OCI-LY1 (cell line): ENCODE measurements around the gene AADAC.
"Not testable (repeated sequence)": the region's sequence is repeated elsewhere in the genome, so short reads cannot be mapped to it uniquely, and the experiment has no call there.

Source experiments
- H2AFZ ChIP-seq: fragments of 200-600 bp; sonication (generic), shearing (Covaris generic); 2 replicates; pipeline ENCODE4 v1.6.0; 2014; ENCODE audit warnings: antibody characterized with exemption, mild to moderate bottlenecking, low read length
- H3F3A ChIP-seq: fragments of 200-600 bp; sonication (generic), shearing (Covaris generic); 2 replicates; pipeline ENCODE4 v1.6.0; 2014; ENCODE audit warnings: mild to moderate bottlenecking, antibody characterized with exemption, low read length, moderate library complexity; ENCODE audit not compliant: insufficient read depth
- H3K27ac ChIP-seq: fragments of 200-600 bp; sonication (generic); 2 replicates; pipeline ENCODE4 v1.5.1; 2014; ENCODE audit warnings: low read length, mixed run types, mild to moderate bottlenecking, low read depth; ENCODE audit not compliant: poor library complexity, severe bottlenecking
- H3K27me3 ChIP-seq: fragments of 200-600 bp; sonication (generic); 2 replicates; pipeline ENCODE4 v1.6.0; 2014; ENCODE audit warnings: antibody characterized with exemption, mild to moderate bottlenecking, low read length, moderate library complexity; ENCODE audit not compliant: insufficient read depth
- H3K36me3 ChIP-seq: fragments of 200-600 bp; sonication (generic); 2 replicates; pipeline ENCODE4 v1.6.1; 2014; ENCODE audit warnings: mild to moderate bottlenecking, antibody characterized with exemption, low read length, moderate library complexity, mixed read lengths; ENCODE audit not compliant: insufficient read depth
- H3K4me1 ChIP-seq: fragments of 200-600 bp; sonication (generic); 2 replicates; pipeline ENCODE4 v1.5.1; 2014; ENCODE audit warnings: mild to moderate bottlenecking, low read length, moderate library complexity; ENCODE audit not compliant: insufficient read depth, severe bottlenecking
- H3K4me2 ChIP-seq: fragments of 200-600 bp; sonication (generic), shearing (Covaris generic); 2 replicates; pipeline ENCODE4 v1.6.1; 2014; ENCODE audit warnings: low read length
- H3K4me3 ChIP-seq: fragments of 200-600 bp; sonication (generic); 2 replicates; pipeline ENCODE4 v1.5.1; 2014; ENCODE audit warnings: low read length, low read depth, mild to moderate bottlenecking, mixed read lengths; ENCODE audit not compliant: poor library complexity, severe bottlenecking
- H3K79me2 ChIP-seq: fragments of 200-600 bp; shearing (Covaris generic); 2 replicates; pipeline ENCODE4 v1.6.1; 2016; ENCODE audit warnings: mixed run types, low read length, mixed read lengths; ENCODE audit not compliant: insufficient read depth
- H3K9ac ChIP-seq: fragments of 200-600 bp; sonication (generic), shearing (Covaris generic); 2 replicates; pipeline ENCODE4 v1.6.1; 2014; ENCODE audit warnings: mild to moderate bottlenecking, low read length, mixed read lengths
- H3K9me2 ChIP-seq: fragments of 200-600 bp; sonication (generic), shearing (Covaris generic); 2 replicates; pipeline ENCODE4 v1.6.1; 2014; ENCODE audit warnings: low read depth, mild to moderate bottlenecking, low read length, mixed read lengths
- H3K9me3 ChIP-seq: fragments of 200-600 bp; shearing (Covaris generic); 2 replicates; pipeline ENCODE4 v1.6.1; 2014; ENCODE audit warnings: low read length, mixed read lengths
- H4K20me1 ChIP-seq: fragments of 200-600 bp; sonication (generic), shearing (Covaris generic); 2 replicates; pipeline ENCODE4 v1.6.0; 2016; ENCODE audit warnings: mild to moderate bottlenecking, low read length; ENCODE audit not compliant: insufficient read depth
- CTCF ChIP-seq: fragments of 200-600 bp; sonication (generic), shearing (Covaris generic); IDR thresholded peaks from 2 replicates; pipeline ENCODE4 v1.5.1; 2017; ENCODE audit warnings: mild to moderate bottlenecking, antibody characterized with exemption, low read length, moderate library complexity, mixed read lengths
- EZH2 ChIP-seq: fragments of 200-600 bp; sonication (generic), shearing (Covaris generic); IDR thresholded peaks from 2 replicates; pipeline ENCODE4 v1.8.0; 2017; ENCODE audit warnings: borderline replicate concordance, mixed run types, mild to moderate bottlenecking, antibody characterized with exemption, low read length, moderate library complexity, mixed read lengths

AADAC gene

GRCh38 chr3:151804267-151804666 is 9.6 kb upstream of the AADAC start:
- H3K27me3 ChIP-seq = no peaks in the 10 kb centered on the region
- no peak overlapping the region for H3K9ac ChIP-seq
- no peaks in the 10 kb centered on the region for H3F3A ChIP-seq
- no peaks in the 10 kb centered on the region for H3K79me2 ChIP-seq
- H3K4me2 ChIP-seq = no peak overlapping the region
- H3K27ac ChIP-seq = no peak overlapping the region
- no peak for TF ChIP-seq EZH2
- TF ChIP-seq CTCF = no peak
- H2AFZ ChIP-seq = no peak overlapping the region
- H3K9me2 ChIP-seq = no peaks in the 10 kb centered on the region
- H4K20me1 ChIP-seq = no peaks in the 10 kb centered on the region
- H3K9me3 ChIP-seq = no peaks in the 10 kb centered on the region
- H3K4me1 ChIP-seq = no peaks in the 10 kb centered on the region
- H3K36me3 ChIP-seq = no peaks in the 10 kb centered on the region
- H3K4me3 ChIP-seq = no peak overlapping the region

GRCh38 chr3:151806838-151807237 is 7.1 kb upstream of the AADAC start:
- no peak overlapping the region for H3K4me3 ChIP-seq
- H3K27ac ChIP-seq = no peak overlapping the region
- H3F3A ChIP-seq = no peaks in the 10 kb centered on the region
- no peak overlapping the region for H2AFZ ChIP-seq
- no peaks in the 10 kb centered on the region for H3K79me2 ChIP-seq
- no peak overlapping the region for H3K9ac ChIP-seq
- no peak overlapping the region for H3K4me2 ChIP-seq
- no peaks in the 10 kb centered on the region for H3K36me3 ChIP-seq
- H3K27me3 ChIP-seq = no peaks in the 10 kb centered on the region; the same call in 1 of the 2 replicates
- no peaks in the 10 kb centered on the region for H3K9me3 ChIP-seq
- H3K9me2 ChIP-seq = no peaks in the 10 kb centered on the region
- no peak for TF ChIP-seq EZH2
- TF ChIP-seq CTCF = no peak
- no peaks in the 10 kb centered on the region for H4K20me1 ChIP-seq
- H3K4me1 ChIP-seq = no peaks in the 10 kb centered on the region

- H4K20me1 ChIP-seq, H3K9ac ChIP-seq, H3K4me1 ChIP-seq, H3K9me2 ChIP-seq, H3F3A ChIP-seq, H3K9me3 ChIP-seq, H3K27me3 ChIP-seq, H3K4me3 ChIP-seq, H3K79me2 ChIP-seq, H2AFZ ChIP-seq, H3K36me3 ChIP-seq, H3K4me2 ChIP-seq, H3K27ac ChIP-seq: not testable (repeated sequence)
Measured at GRCh38 chr3:151808926-151809325, 5.0 kb upstream of the AADAC start.

GRCh38 chr3:151811474-151811873 is 2.4 kb upstream of the AADAC start:
- Histone ChIP-seq H3K4me1 (no peaks in the 10 kb centered on the region), H3F3A (no peaks in the 10 kb centered on the region), H3K9me2 (no peaks in the 10 kb centered on the region), H3K36me3 (no peaks in the 10 kb centered on the region), H3K4me2 (no peak overlapping the region), H3K4me3 (no peak overlapping the region), H3K79me2 (no peaks in the 10 kb centered on the region), H3K27me3 (no peaks in the 10 kb centered on the region; the same call in 1 of the 2 replicates), H2AFZ (no peak overlapping the region), H4K20me1 (no peaks in the 10 kb centered on the region), H3K9ac (no peak overlapping the region), H3K9me3 (no peaks in the 10 kb centered on the region), H3K27ac (no peak overlapping the region)
- TF ChIP-seq CTCF = no peak
- TF ChIP-seq EZH2 = no peak
